Astrocyte (in vitro differentiated cells and primary cell): ENCODE data around the gene NAALADL2. TPM values are rescaled to one million over a fixed set of nuclear protein-coding genes. Genes with fewer than 3 reads are reported as not detected.

ENCODE experiments used
- DNase-seq: peaks from one replicate; pipeline ENCODE4 v3.0.0-alpha.2; 2010; ENCODE audit warnings: low read depth
- FAIRE-seq: peaks from 2 replicates; lab custom pipeline; 2011; peaks lifted over from hg19 to GRCh38; lab: Jason Lieb, UNC
- H2AFZ ChIP-seq: 2 replicates; pipeline ENCODE4 v1.6.0; 2012; ENCODE audit warnings: low read depth, low read length, inconsistent platforms
- H3K27ac ChIP-seq: 2 replicates; pipeline ENCODE4 v1.5.1; 2011; ENCODE audit warnings: low read depth, low read length, inconsistent platforms
- H3K27me3 ChIP-seq: 2 replicates; pipeline ENCODE4 v1.6.0; 2011; ENCODE audit warnings: low read length, inconsistent platforms; ENCODE audit not compliant: insufficient read depth
- H3K36me3 ChIP-seq: 2 replicates; pipeline ENCODE4 v1.5.1; 2011; ENCODE audit warnings: low read length, inconsistent platforms; ENCODE audit not compliant: insufficient read depth
- H3K4me1 ChIP-seq: 2 replicates; pipeline ENCODE4 v1.5.1; 2011; ENCODE audit warnings: low read length, inconsistent platforms; ENCODE audit not compliant: insufficient read depth
- H3K4me2 ChIP-seq: 2 replicates; pipeline ENCODE4 v1.6.0; 2012; ENCODE audit warnings: low read length, inconsistent platforms
- H3K4me3 ChIP-seq: 2 replicates; pipeline ENCODE4 v1.5.1; 2011; ENCODE audit warnings: low read depth, mild to moderate bottlenecking, low read length, inconsistent platforms; ENCODE audit not compliant: insufficient read depth
- H3K79me2 ChIP-seq: 2 replicates; pipeline ENCODE4 v1.6.0; 2012; ENCODE audit warnings: mild to moderate bottlenecking, low read length, inconsistent platforms; ENCODE audit not compliant: insufficient read depth
- H3K9ac ChIP-seq: 2 replicates; pipeline ENCODE4 v1.6.0; 2012; ENCODE audit warnings: mild to moderate bottlenecking, low read length, inconsistent platforms
- H3K9me3 ChIP-seq: 2 replicates; pipeline ENCODE4 v1.5.1; 2012; ENCODE audit warnings: low read depth, mild to moderate bottlenecking, low read length, inconsistent platforms; ENCODE audit not compliant: insufficient read depth
- H4K20me1 ChIP-seq: 2 replicates; pipeline ENCODE4 v1.6.0; 2012; ENCODE audit warnings: low read length, inconsistent platforms; ENCODE audit not compliant: insufficient read depth
- H3K27ac Mint-ChIP-seq: one replicate; pipeline ENCODE4 v1.8.0; 2021; ENCODE audit warnings: mild to moderate bottlenecking, mixed read lengths; ENCODE audit not compliant: unreplicated experiment
- H3K27me3 Mint-ChIP-seq: one replicate; pipeline ENCODE4 v1.8.0; 2021; ENCODE audit warnings: low read depth, mixed read lengths; ENCODE audit not compliant: unreplicated experiment
- H3K36me3 Mint-ChIP-seq: one replicate; pipeline ENCODE4 v1.8.0; 2021; ENCODE audit warnings: low read depth, mixed read lengths; ENCODE audit not compliant: unreplicated experiment
- H3K4me1 Mint-ChIP-seq: one replicate; pipeline ENCODE4 v1.8.0; 2021; ENCODE audit warnings: low read depth, mixed read lengths; ENCODE audit not compliant: unreplicated experiment
- H3K4me3 Mint-ChIP-seq: one replicate; pipeline ENCODE4 v1.8.0; 2021; ENCODE audit warnings: mild to moderate bottlenecking, moderate library complexity, mixed read lengths; ENCODE audit not compliant: unreplicated experiment
- H3K9me3 Mint-ChIP-seq: one replicate; pipeline ENCODE4 v1.8.0; 2021; ENCODE audit warnings: mild to moderate bottlenecking, mixed read lengths; ENCODE audit not compliant: unreplicated experiment
- EZH2 ChIP-seq: IDR thresholded peaks from 2 replicates; pipeline ENCODE4 v1.6.1; 2012; ENCODE audit warnings: mild to moderate bottlenecking, low read length, inconsistent platforms; ENCODE audit not compliant: insufficient read depth
- total RNA-seq: library from RNA; stranded (reverse); gene quantifications from 2 replicates; pipeline ENCODE4 v1.2.1, GENCODE V29; 2021
- TF ChIP-seq, protein P1 (sequence below): IDR thresholded peaks from 2 replicates; pipeline ENCODE4 v1.5.1; 2011; ENCODE audit warnings: low read depth, mild to moderate bottlenecking, inconsistent platforms, low read length, moderate library complexity; ENCODE audit not compliant: insufficient read depth

The NAALADL2 gene
- total RNA-seq, 1 donor from 2014 or later = 2.7 TPM

DNA sequence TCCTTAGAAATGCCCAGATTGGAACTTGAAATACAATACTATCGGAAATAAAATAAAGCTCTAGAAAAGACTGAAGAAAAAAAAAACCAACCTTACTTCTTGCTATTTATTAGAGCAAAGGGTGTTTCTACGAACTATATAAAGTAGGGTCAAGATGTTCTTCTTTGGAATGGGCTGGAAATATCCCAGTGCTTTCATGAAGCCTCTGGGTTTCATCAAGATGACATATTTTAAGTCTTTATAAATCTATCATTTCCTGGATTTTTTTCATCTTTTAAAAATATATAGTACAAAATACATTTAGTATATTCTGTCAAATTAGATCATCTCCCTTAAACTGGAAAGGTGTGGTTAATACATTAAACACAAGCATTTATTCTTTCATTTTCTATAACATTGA, 978.8 kb downstream of the NAALADL2 start:
- DNase-seq = no peak
- no peak overlapping the region for H3K27ac ChIP-seq
- Mint-ChIP-seq H3K27me3 (no peaks in the 10 kb centered on the region), H3K4me3 (no peak overlapping the region), H3K9me3 (no peaks in the 10 kb centered on the region), H3K36me3 (no peaks in the 10 kb centered on the region), H3K4me1 (no peaks in the 10 kb centered on the region), H3K27ac (no peak overlapping the region)
- H3K36me3 ChIP-seq = no peaks in the 10 kb centered on the region
- no peaks in the 10 kb centered on the region for H3K9me3 ChIP-seq
- no peaks in the 10 kb centered on the region for H3K4me1 ChIP-seq
- H3K9ac ChIP-seq = no peak overlapping the region
- no peak overlapping the region for H3K4me3 ChIP-seq
- TF ChIP-seq, protein P1, sequence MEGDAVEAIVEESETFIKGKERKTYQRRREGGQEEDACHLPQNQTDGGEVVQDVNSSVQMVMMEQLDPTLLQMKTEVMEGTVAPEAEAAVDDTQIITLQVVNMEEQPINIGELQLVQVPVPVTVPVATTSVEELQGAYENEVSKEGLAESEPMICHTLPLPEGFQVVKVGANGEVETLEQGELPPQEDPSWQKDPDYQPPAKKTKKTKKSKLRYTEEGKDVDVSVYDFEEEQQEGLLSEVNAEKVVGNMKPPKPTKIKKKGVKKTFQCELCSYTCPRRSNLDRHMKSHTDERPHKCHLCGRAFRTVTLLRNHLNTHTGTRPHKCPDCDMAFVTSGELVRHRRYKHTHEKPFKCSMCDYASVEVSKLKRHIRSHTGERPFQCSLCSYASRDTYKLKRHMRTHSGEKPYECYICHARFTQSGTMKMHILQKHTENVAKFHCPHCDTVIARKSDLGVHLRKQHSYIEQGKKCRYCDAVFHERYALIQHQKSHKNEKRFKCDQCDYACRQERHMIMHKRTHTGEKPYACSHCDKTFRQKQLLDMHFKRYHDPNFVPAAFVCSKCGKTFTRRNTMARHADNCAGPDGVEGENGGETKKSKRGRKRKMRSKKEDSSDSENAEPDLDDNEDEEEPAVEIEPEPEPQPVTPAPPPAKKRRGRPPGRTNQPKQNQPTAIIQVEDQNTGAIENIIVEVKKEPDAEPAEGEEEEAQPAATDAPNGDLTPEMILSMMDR = no peak
- no peak for TF ChIP-seq EZH2
- H3K27me3 ChIP-seq = no peaks in the 10 kb centered on the region
- H4K20me1 ChIP-seq = no peaks in the 10 kb centered on the region
- no peak overlapping the region for H3K4me2 ChIP-seq
- no peak for FAIRE-seq
- H3K79me2 ChIP-seq = no peaks in the 10 kb centered on the region
- no peak overlapping the region for H2AFZ ChIP-seq

DNA sequence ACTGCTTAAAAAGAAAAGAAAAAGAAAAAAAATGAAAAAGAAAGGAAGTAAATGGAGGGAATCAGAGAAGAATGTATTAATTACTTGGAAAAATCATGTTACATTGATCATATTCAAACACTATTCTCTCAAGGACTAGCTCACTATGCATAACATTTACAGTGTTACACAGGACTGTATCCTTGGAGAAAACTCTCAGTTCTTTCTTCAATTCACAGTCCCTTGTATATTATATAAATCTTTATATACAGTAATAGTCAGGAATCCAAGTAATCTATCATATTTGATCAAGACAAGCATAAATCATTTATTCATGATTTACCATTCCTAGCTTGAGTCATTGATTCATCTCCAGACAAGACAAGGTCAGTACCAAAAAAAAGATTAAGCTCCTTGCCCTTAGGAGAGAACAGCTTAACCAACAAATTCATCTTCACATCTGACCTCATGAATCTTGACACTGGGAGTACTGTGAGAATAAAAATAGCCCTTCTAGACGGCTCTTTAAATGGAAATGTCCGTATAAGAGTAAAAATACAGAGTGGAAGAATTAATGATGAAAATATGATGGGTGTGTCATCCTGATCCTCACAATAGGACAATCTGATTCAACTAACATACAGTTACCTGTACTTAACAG, 980.4 kb downstream of the NAALADL2 start:
- no peaks in the 10 kb centered on the region for H3K27me3 Mint-ChIP-seq
- H3K79me2 ChIP-seq = no peaks in the 10 kb centered on the region
- H3K27ac ChIP-seq = no peak overlapping the region
- no peaks in the 10 kb centered on the region for H4K20me1 ChIP-seq
- H3K4me3 ChIP-seq = no peak overlapping the region
- no peaks in the 10 kb centered on the region for H3K36me3 ChIP-seq
- H3K9ac ChIP-seq = no peak overlapping the region
- H3K4me1 Mint-ChIP-seq = no peaks in the 10 kb centered on the region
- H3K9me3 ChIP-seq = no peaks in the 10 kb centered on the region
- H2AFZ ChIP-seq = no peak overlapping the region
- no peaks in the 10 kb centered on the region for H3K4me1 ChIP-seq
- H3K4me3 Mint-ChIP-seq = no peak overlapping the region
- no peak overlapping the region for H3K27ac Mint-ChIP-seq
- H3K27me3 ChIP-seq = no peaks in the 10 kb centered on the region
- DNase-seq = no peak
- no peak for TF ChIP-seq EZH2
- TF ChIP-seq, protein P1 = no peak
- H3K36me3 Mint-ChIP-seq = no peaks in the 10 kb centered on the region
- FAIRE-seq = no peak
- no peaks in the 10 kb centered on the region for H3K9me3 Mint-ChIP-seq
- no peak overlapping the region for H3K4me2 ChIP-seq

DNA sequence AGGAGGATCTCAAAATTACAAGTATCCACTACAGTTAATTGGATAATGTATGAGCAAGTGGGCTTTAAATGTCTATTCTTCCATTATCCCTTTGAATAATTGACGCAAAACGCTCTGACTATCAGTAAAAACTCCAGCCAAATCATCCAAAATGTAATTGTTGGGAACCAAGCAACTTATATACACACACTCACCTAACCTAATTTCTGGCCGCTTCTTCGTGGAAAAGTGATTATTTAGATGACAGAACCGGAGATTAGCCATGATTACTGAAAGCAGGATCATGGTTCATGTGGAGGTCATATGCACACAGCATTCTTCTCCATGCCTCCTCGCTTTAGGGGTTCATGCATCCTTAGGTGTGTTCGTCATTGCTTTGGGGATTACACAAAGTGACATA, 992.4 kb downstream of the NAALADL2 start:
- H3K9me3 Mint-ChIP-seq = no peaks in the 10 kb centered on the region
- DNase-seq = no peak
- H3K27me3 ChIP-seq = no peaks in the 10 kb centered on the region
- H3K4me3 ChIP-seq = no peak overlapping the region
- no peaks in the 10 kb centered on the region for H3K4me1 Mint-ChIP-seq
- no peak overlapping the region for H3K27ac ChIP-seq
- no peak overlapping the region for H3K4me2 ChIP-seq
- H3K9ac ChIP-seq = no peak overlapping the region
- H3K27me3 Mint-ChIP-seq = no peaks in the 10 kb centered on the region
- TF ChIP-seq, protein P1 = no peak
- no peak for TF ChIP-seq EZH2
- no peaks in the 10 kb centered on the region for H3K36me3 Mint-ChIP-seq
- no peaks in the 10 kb centered on the region for H3K36me3 ChIP-seq
- no peak overlapping the region for H2AFZ ChIP-seq
- no peaks in the 10 kb centered on the region for H3K9me3 ChIP-seq
- no peaks in the 10 kb centered on the region for H3K79me2 ChIP-seq
- no peaks in the 10 kb centered on the region for H4K20me1 ChIP-seq
- H3K4me3 Mint-ChIP-seq = no peak overlapping the region
- H3K27ac Mint-ChIP-seq = no peak overlapping the region
- H3K4me1 ChIP-seq = no peaks in the 10 kb centered on the region
- FAIRE-seq = no peak
